Measurements from ENCODE around the gene CAMSAP3. TPM values are rescaled to one million over a fixed set of nuclear protein-coding genes. Genes with fewer than 3 reads are reported as not detected.

CAMSAP3 gene
- total RNA-seq, 1 experiment from 2014 or later = not detected

GRCh38 chr19:7611541-7612279 lies 16.0 kb downstream of the CAMSAP3 start:
- DNase-seq (ENCODE audit: low read depth) = no peak

GRCh38 chr19:7612282-7613274 lies 16.9 kb downstream of the CAMSAP3 start:
- no peak for DNase-seq (ENCODE audit: low read depth)

GRCh38 chr19:7614859-7615741 lies 19.4 kb downstream of the CAMSAP3 start:
- DNase-seq (ENCODE audit: low read depth) = no peak

- no peak for DNase-seq (ENCODE audit: low read depth)
Observed at GRCh38 chr19:7617172-7617571, 21.5 kb downstream of the CAMSAP3 start.

- DNase-seq (ENCODE audit: low read depth) = no peak
Observed at GRCh38 chr19:7617735-7618134, 22.1 kb downstream of the CAMSAP3 start.

- no peak for DNase-seq (ENCODE audit: low read depth)
Observed at GRCh38 chr19:7618348-7618747, 22.7 kb downstream of the CAMSAP3 start.

- no peak for DNase-seq (ENCODE audit: low read depth)
Observed at GRCh38 chr19:7618771-7619510, 23.3 kb downstream of the CAMSAP3 start.

GRCh38 chr19:7619671-7620441 lies 24.2 kb downstream of the CAMSAP3 start:
- no peak for DNase-seq (ENCODE audit: low read depth)

GRCh38 chr19:7620442-7621412 lies 25.1 kb downstream of the CAMSAP3 start:
- DNase-seq (ENCODE audit: low read depth) = no peak

GRCh38 chr19:7622933-7623685 lies 27.4 kb downstream of the CAMSAP3 start:
- no peak for DNase-seq (ENCODE audit: low read depth)

- no peak for DNase-seq (ENCODE audit: low read depth)
Observed at GRCh38 chr19:7623725-7624603, 28.3 kb downstream of the CAMSAP3 start.

GRCh38 chr19:7624810-7625209 lies 29.1 kb downstream of the CAMSAP3 start:
- no peak for DNase-seq (ENCODE audit: low read depth)

- DNase-seq (ENCODE audit: low read depth) = no peak
Observed at GRCh38 chr19:7625763-7626372, 30.2 kb downstream of the CAMSAP3 start.

- no peak for DNase-seq (ENCODE audit: low read depth)
Observed at GRCh38 chr19:7627166-7627565, 31.5 kb downstream of the CAMSAP3 start.

GRCh38 chr19:7628589-7629311 lies 33.1 kb downstream of the CAMSAP3 start:
- no peak for DNase-seq (ENCODE audit: low read depth)

Data from RPMI7951 (cell line).